CD14-positive monocyte (primary cell): ENCODE measurements around the gene EPB41L2. TPM values are rescaled to one million over a fixed set of nuclear protein-coding genes. Genes with fewer than 3 reads are reported as not detected.

Experiments
- DNase-seq, 3 donors: peaks; one replicate each; pipeline ENCODE4 v3.0.0-alpha.2; 2011 to 2022
- H2AFZ ChIP-seq: 2 replicates; pipeline ENCODE4 v1.6.0; 2012; ENCODE audit warnings: mild to moderate bottlenecking, low read depth, low read length, inconsistent platforms; ENCODE audit not compliant: insufficient read depth, poor library complexity, severe bottlenecking
- H3K27ac ChIP-seq, 2 donors: 1 replicate in 1 of 2; 2 replicates in 1 of 2; pipeline ENCODE4 v1.5.1; 2012 to 2013; ENCODE audit warnings: low read length in 2 of 2, control low read depth in 1 of 2, inconsistent platforms in 1 of 2, low read depth in 1 of 2, mild to moderate bottlenecking in 1 of 2
- H3K27me3 ChIP-seq, 2 donors: one replicate each; pipeline versions ENCODE4 v1.6.0 to v1.6.1; 2011 to 2013; ENCODE audit warnings: low read length in 2 of 2; ENCODE audit not compliant: control insufficient read depth in 2 of 2, insufficient read depth in 2 of 2
- H3K36me3 ChIP-seq, 2 donors: replicated peaks in 1 of 2; 1 replicate in 1 of 2; 2 replicates in 1 of 2; pipeline versions ENCODE4 v1.5.1 to v1.6.1; 2012 to 2013; ENCODE audit warnings: low read length in 2 of 2, control low read depth in 1 of 2, inconsistent platforms in 1 of 2, mild to moderate bottlenecking in 1 of 2; ENCODE audit not compliant: insufficient read depth in 2 of 2, control insufficient read depth in 1 of 2
- H3K4me1 ChIP-seq, 2 donors: 1 replicate in 1 of 2; 2 replicates in 1 of 2; pipeline versions ENCODE4 v1.5.1 to v1.6.1; 2012 to 2013; ENCODE audit warnings: low read length in 2 of 2, control low read depth in 1 of 2, inconsistent platforms in 1 of 2, mild to moderate bottlenecking in 1 of 2, moderate library complexity in 1 of 2; ENCODE audit not compliant: insufficient read depth in 2 of 2, control insufficient read depth in 1 of 2
- H3K4me2 ChIP-seq: replicated peaks from 2 replicates; pipeline ENCODE3; 2012; ENCODE audit warnings: low read length, moderate library complexity, mild to moderate bottlenecking; ENCODE audit not compliant: poor library complexity, severe bottlenecking; ENCODE audit errors: extremely low read depth
- H3K4me3 ChIP-seq, 3 experiments: fragments of 200-600 bp in 1 of 3; sonication (generic) in 1 of 3; replicated peaks in 1 of 3; 1 replicate in 2 of 3; 2 replicates in 1 of 3; pipeline ENCODE4 v1.5.1; 2011 to 2013; ENCODE audit warnings: low read length in 3 of 3, mild to moderate bottlenecking in 3 of 3, control low read depth in 2 of 3, low read depth in 2 of 3, inconsistent platforms in 1 of 3, moderate library complexity in 1 of 3
- H3K79me2 ChIP-seq: 2 replicates; pipeline ENCODE4 v1.6.0; 2012; ENCODE audit warnings: mild to moderate bottlenecking, control low read depth, inconsistent platforms, low read length, moderate library complexity; ENCODE audit not compliant: insufficient read depth
- H3K9ac ChIP-seq: 2 replicates; pipeline ENCODE4 v1.6.0; 2017; ENCODE audit warnings: low read length, mild to moderate bottlenecking; ENCODE audit not compliant: insufficient read depth, poor library complexity, severe bottlenecking
- H3K9me3 ChIP-seq, 2 donors: replicated peaks in 1 of 2; 1 replicate in 1 of 2; 2 replicates in 1 of 2; pipeline versions ENCODE4 v1.5.1 to v1.6.1; 2012 to 2013; ENCODE audit warnings: low read length in 2 of 2, control low read depth in 1 of 2; ENCODE audit not compliant: control insufficient read depth in 1 of 2, insufficient read depth in 1 of 2
- H4K20me1 ChIP-seq: 2 replicates; pipeline ENCODE4 v1.6.0; 2012; ENCODE audit warnings: mild to moderate bottlenecking, low read length, control low read depth, moderate library complexity; ENCODE audit not compliant: insufficient read depth
- H3K27ac Mint-ChIP-seq, 7 donors: one replicate each; pipeline ENCODE4 v1.8.0; 2020; ENCODE audit warnings: mild to moderate bottlenecking in 7 of 7, mixed read lengths in 7 of 7, moderate library complexity in 6 of 7, inconsistent platforms in 2 of 7
- H3K27me3 Mint-ChIP-seq, 3 donors: one replicate each; pipeline ENCODE4 v1.8.0; 2021 to 2022; ENCODE audit warnings: low read depth in 3 of 3, mild to moderate bottlenecking in 3 of 3, mixed read lengths in 3 of 3, moderate library complexity in 3 of 3, inconsistent platforms in 1 of 3
- H3K36me3 Mint-ChIP-seq, 2 donors: one replicate each; pipeline ENCODE4 v1.8.0; 2020; ENCODE audit warnings: mixed read lengths in 2 of 2, inconsistent platforms in 1 of 2, mild to moderate bottlenecking in 1 of 2
- H3K4me1 Mint-ChIP-seq: one replicate; pipeline ENCODE4 v1.8.0; 2020; ENCODE audit warnings: mild to moderate bottlenecking, mixed read lengths
- H3K4me3 Mint-ChIP-seq, 2 donors: one replicate each; pipeline ENCODE4 v1.8.0; 2020; ENCODE audit warnings: mild to moderate bottlenecking in 2 of 2, mixed read lengths in 2 of 2, moderate library complexity in 1 of 2
- H3K9me3 Mint-ChIP-seq, 7 donors: one replicate each; pipeline ENCODE4 v1.8.0; 2020 to 2022; ENCODE audit warnings: mixed read lengths in 7 of 7, mild to moderate bottlenecking in 6 of 7, moderate library complexity in 6 of 7, inconsistent platforms in 2 of 7
- CTCF ChIP-seq: fragments of 200-600 bp; IDR thresholded peaks from one replicate; pipeline ENCODE4 v1.8.0; 2022; ENCODE audit warnings: antibody characterized with exemption, mild to moderate bottlenecking
- WGBS: methylation state at CpG from one replicate; pipeline ENCODE4 v1.1.5; 2013; ENCODE audit warnings: missing lambda C conversion rate; ENCODE audit not compliant: insufficient coverage; 5-methylcytosine and 5-hydroxymethylcytosine counted together
- intact Hi-C, 2 donors: fragments of 100-400 bp; cut with micrococcal nuclease; formaldehyde crosslinking; loops; one replicate each; pipeline versions ENCODE4 v1.15.0 to v1.15.1; 2023
- polyA plus RNA-seq, 3 donors: library from polyadenylated mRNA; depleted of rRNA in 1 of 3; unstranded in 2 of 3; stranded (reverse) in 1 of 3; fragments of 300-500 nt in 2 of 3; fragments of >200 nt in 1 of 3; fragmentation: Illumina TruSeq in 2 of 3; gene quantifications; 1 replicate in 2 of 3; 2 replicates in 1 of 3; pipeline ENCODE4 v1.2.3, GENCODE V29; 2012 to 2021

Gene EPB41L2
- polyA plus RNA-seq, 3 donors = 3.4 to 7.2 (median 4.6) TPM

- H3K4me3 ChIP-seq = no peak overlapping the region
- no CpG with 5 or more reads among the region's 5 CpGs for WGBS
- no peaks in the 10 kb centered on the region for H4K20me1 ChIP-seq
- H3K4me2 ChIP-seq = no peak overlapping the region
- H3K79me2 ChIP-seq = no peaks in the 10 kb centered on the region
- no peak for DNase-seq
- H3K9me3 ChIP-seq = peaks cover 0 to 8% of the 10 kb centered on the region in 2 donors
- no peak overlapping the region for H3K27ac ChIP-seq
- no peak overlapping the region for H3K27ac Mint-ChIP-seq
- no peak for TF ChIP-seq CTCF
- H3K4me3 Mint-ChIP-seq = no peak overlapping the region
- intact Hi-C loops = no loop called here
- no peaks in the 10 kb centered on the region for H3K36me3 Mint-ChIP-seq
- no peaks in the 10 kb centered on the region for H3K4me1 ChIP-seq
- H2AFZ ChIP-seq = no peak overlapping the region
- H3K9ac ChIP-seq = no peak overlapping the region
- peaks cover 0 to 6% (median 2%) of the 10 kb centered on the region in 7 donors for H3K9me3 Mint-ChIP-seq
- H3K4me1 Mint-ChIP-seq = peaks cover 5% of the 10 kb centered on the region
- no peaks in the 10 kb centered on the region for H3K27me3 ChIP-seq
- no peaks in the 10 kb centered on the region for H3K36me3 ChIP-seq
- peaks cover 0 to 2% (median 0%) of the 10 kb centered on the region in 3 donors for H3K27me3 Mint-ChIP-seq
Observed at GRCh38 chr6:131014080-131014776, 48.8 kb downstream of the EPB41L2 start.

GRCh38 chr6:131013495-131013894 lies 49.5 kb downstream of the EPB41L2 start:
- H3K36me3 Mint-ChIP-seq = peaks cover 0 to 3% of the 10 kb centered on the region in 2 donors
- Histone ChIP-seq H3K9me3 (peaks cover 4 to 10% of the 10 kb centered on the region in 2 donors), H3K4me1 (no peaks in the 10 kb centered on the region), H3K9ac (no peak overlapping the region), H3K79me2 (no peaks in the 10 kb centered on the region), H4K20me1 (no peaks in the 10 kb centered on the region), H3K27me3 (no peaks in the 10 kb centered on the region), H2AFZ (no peak overlapping the region), H3K36me3 (no peaks in the 10 kb centered on the region), H3K27ac (no peak overlapping the region), H3K4me2 (no peak overlapping the region), H3K4me3 (no peak overlapping the region)
- no peak for DNase-seq
- TF ChIP-seq CTCF = no peak
- intact Hi-C loops = no loop called here
- no CpG with 5 or more reads among the region's 2 CpGs for WGBS
- H3K27ac Mint-ChIP-seq = no peak overlapping the region
- H3K4me1 Mint-ChIP-seq = peaks cover 5% of the 10 kb centered on the region
- H3K27me3 Mint-ChIP-seq = peaks cover 0 to 2% (median 0%) of the 10 kb centered on the region in 3 donors
- H3K9me3 Mint-ChIP-seq = peaks cover 0 to 10% (median 8%) of the 10 kb centered on the region in 7 donors
- no peak overlapping the region for H3K4me3 Mint-ChIP-seq
